ENCODE measurements around the gene HIPK2. TPM values are rescaled to one million over a fixed set of nuclear protein-coding genes. Genes with fewer than 3 reads are reported as not detected.
A peak's percentile ranks its signal among the peaks of the same experiment; 100 is the strongest.

The HIPK2 gene
- total RNA-seq, 2 donors from 2014 or later: 95.1 to 125 TPM

DNA sequence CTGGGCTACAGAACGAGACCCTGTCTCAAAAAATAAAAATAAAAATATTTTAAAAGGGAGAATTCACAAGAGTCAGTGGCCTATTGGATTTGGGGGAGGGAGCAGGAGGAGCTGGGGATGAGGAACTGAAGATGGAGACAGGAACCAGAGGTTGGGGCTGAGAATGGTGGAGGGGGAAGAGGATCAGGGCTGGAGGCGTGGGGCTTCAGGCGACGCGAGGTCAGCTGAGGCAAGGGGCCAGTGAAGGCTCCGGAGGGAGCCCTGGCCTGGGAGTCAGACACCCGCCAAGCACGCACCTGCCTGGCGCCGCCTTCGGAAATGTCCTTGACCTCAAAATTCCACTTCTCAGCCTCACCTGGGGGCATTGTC, 255.0 kb downstream of the HIPK2 start:
- peaks cover 9% of the 10 kb centered on the region for H3K9me3 Mint-ChIP-seq
- WGBS, 2 experiments (ENCODE audit: insufficient coverage in 1 of 2, insufficient read length in 1 of 2): 56 to 60% methylated on average over 1 to 11 of the region's 11 CpGs
- H3K4me3 ChIP-seq (ENCODE audit: low read length): peak overlapping the region; percentile 66

GRCh38 chr7:139521439-139521838, 256.4 kb downstream of the HIPK2 start:
- H3K4me3 Mint-ChIP-seq: no peak overlapping the region
- Histone ChIP-seq H3K4me1 (ENCODE audit: control insufficient read depth, insufficient read depth, low read length) (peaks cover 2% of the 10 kb centered on the region), H3K36me3 (ENCODE audit: control insufficient read depth, insufficient read depth, low read length) (no peaks in the 10 kb centered on the region), H3K4me3 (ENCODE audit: low read length) (no peak overlapping the region), H3K27me3 (ENCODE audit: control insufficient read depth, insufficient read depth, low read length, poor library complexity, severe bottlenecking) (peaks cover 50% of the 10 kb centered on the region), H3K9me3 (ENCODE audit: control insufficient read depth, low read length) (no peaks in the 10 kb centered on the region), H3K27ac (ENCODE audit: low read depth, low read length) (no peak overlapping the region), H3K9ac (ENCODE audit: extremely low read depth, low read length, poor library complexity, severe bottlenecking) (no peak overlapping the region)
- H3K27me3 Mint-ChIP-seq (ENCODE audit: insufficient read depth): peaks cover 50% of the 10 kb centered on the region
- DNase-seq: no peak
- H3K36me3 Mint-ChIP-seq (ENCODE audit: low read depth): no peaks in the 10 kb centered on the region
- H3K9me3 Mint-ChIP-seq: peaks cover 9% of the 10 kb centered on the region
- TF ChIP-seq, protein P1, sequence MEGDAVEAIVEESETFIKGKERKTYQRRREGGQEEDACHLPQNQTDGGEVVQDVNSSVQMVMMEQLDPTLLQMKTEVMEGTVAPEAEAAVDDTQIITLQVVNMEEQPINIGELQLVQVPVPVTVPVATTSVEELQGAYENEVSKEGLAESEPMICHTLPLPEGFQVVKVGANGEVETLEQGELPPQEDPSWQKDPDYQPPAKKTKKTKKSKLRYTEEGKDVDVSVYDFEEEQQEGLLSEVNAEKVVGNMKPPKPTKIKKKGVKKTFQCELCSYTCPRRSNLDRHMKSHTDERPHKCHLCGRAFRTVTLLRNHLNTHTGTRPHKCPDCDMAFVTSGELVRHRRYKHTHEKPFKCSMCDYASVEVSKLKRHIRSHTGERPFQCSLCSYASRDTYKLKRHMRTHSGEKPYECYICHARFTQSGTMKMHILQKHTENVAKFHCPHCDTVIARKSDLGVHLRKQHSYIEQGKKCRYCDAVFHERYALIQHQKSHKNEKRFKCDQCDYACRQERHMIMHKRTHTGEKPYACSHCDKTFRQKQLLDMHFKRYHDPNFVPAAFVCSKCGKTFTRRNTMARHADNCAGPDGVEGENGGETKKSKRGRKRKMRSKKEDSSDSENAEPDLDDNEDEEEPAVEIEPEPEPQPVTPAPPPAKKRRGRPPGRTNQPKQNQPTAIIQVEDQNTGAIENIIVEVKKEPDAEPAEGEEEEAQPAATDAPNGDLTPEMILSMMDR (conservative IDR thresholded peaks at IDR 0.05): no peak
- H3K4me1 Mint-ChIP-seq: no peaks in the 10 kb centered on the region
- WGBS, 2 experiments (ENCODE audit: insufficient coverage in 1 of 2, insufficient read length in 1 of 2): 71% methylated on average over 1 of the region's 1 CpG; no CpG with 5 or more reads in 1 of the 2 experiments
- no peak overlapping the region for H3K27ac Mint-ChIP-seq

More for the DNA sequence above, 255.0 kb downstream of the HIPK2 start:
- peaks cover 61% of the 10 kb centered on the region for H3K27me3 ChIP-seq (ENCODE audit: control insufficient read depth, insufficient read depth, low read length, poor library complexity, severe bottlenecking)
- TF ChIP-seq, protein P1 (conservative IDR thresholded peaks at IDR 0.05): no peak
- DNase-seq: no peak
- Mint-ChIP-seq H3K4me3 (peak overlapping the region; percentile 52), H3K36me3 (ENCODE audit: low read depth) (no peaks in the 10 kb centered on the region), H3K27ac (no peak overlapping the region), H3K4me1 (no peaks in the 10 kb centered on the region), H3K27me3 (ENCODE audit: insufficient read depth) (peaks cover 61% of the 10 kb centered on the region)
- H3K9me3 ChIP-seq (ENCODE audit: control insufficient read depth, low read length): no peaks in the 10 kb centered on the region
- peaks cover 2% of the 10 kb centered on the region for H3K4me1 ChIP-seq (ENCODE audit: control insufficient read depth, insufficient read depth, low read length)
- H3K36me3 ChIP-seq (ENCODE audit: control insufficient read depth, insufficient read depth, low read length): no peaks in the 10 kb centered on the region
- no peak overlapping the region for H3K9ac ChIP-seq (ENCODE audit: extremely low read depth, low read length, poor library complexity, severe bottlenecking)
- no peak overlapping the region for H3K27ac ChIP-seq (ENCODE audit: low read depth, low read length)

DNA sequence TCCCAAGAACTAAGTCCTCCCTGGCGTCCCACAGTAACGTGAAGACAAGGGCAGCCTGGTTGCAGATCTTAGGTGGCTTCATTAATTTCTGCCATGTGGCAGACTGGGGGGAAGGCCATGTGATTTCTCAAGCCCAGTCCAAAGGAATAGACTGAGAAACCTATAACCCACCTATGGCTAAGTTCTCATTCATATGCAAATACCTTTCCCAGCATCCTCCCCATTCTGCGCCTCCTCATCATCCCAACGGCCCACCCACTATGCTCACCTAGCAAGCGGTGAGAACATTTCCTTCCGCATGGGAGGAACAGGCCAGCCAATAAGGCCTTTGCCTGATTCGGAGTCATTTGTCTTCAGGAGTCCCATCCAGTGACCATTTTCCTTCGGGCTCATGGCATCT, 262.5 kb downstream of the HIPK2 start:
- peaks cover 3% of the 10 kb centered on the region for H3K27me3 Mint-ChIP-seq (ENCODE audit: insufficient read depth)
- Histone ChIP-seq H3K27ac (ENCODE audit: low read depth, low read length) (no peak overlapping the region), H3K9me3 (ENCODE audit: control insufficient read depth, low read length) (no peaks in the 10 kb centered on the region), H3K4me1 (ENCODE audit: control insufficient read depth, insufficient read depth, low read length) (no peaks in the 10 kb centered on the region), H3K4me3 (ENCODE audit: low read length) (no peak overlapping the region), H3K9ac (ENCODE audit: extremely low read depth, low read length, poor library complexity, severe bottlenecking) (no peak overlapping the region), H3K36me3 (ENCODE audit: control insufficient read depth, insufficient read depth, low read length) (no peaks in the 10 kb centered on the region), H3K27me3 (ENCODE audit: control insufficient read depth, insufficient read depth, low read length, poor library complexity, severe bottlenecking) (no peaks in the 10 kb centered on the region)
- no peaks in the 10 kb centered on the region for H3K4me1 Mint-ChIP-seq
- peak; percentile 69 for DNase-seq
- H3K36me3 Mint-ChIP-seq (ENCODE audit: low read depth): no peaks in the 10 kb centered on the region
- no peak overlapping the region for H3K27ac Mint-ChIP-seq
- TF ChIP-seq, protein P1 (conservative IDR thresholded peaks at IDR 0.05): no peak
- WGBS, 2 experiments (ENCODE audit: insufficient coverage in 1 of 2, insufficient read length in 1 of 2): 82 to 84% methylated on average over 6 to 8 of the region's 8 CpGs
- H3K4me3 Mint-ChIP-seq: no peak overlapping the region
- H3K9me3 Mint-ChIP-seq: peaks cover under 1% of the 10 kb centered on the region

Other genes starting within 250 kb of the HIPK2 start
- 10 to 100 TPM in 1 of 2 donors, 1 to 10 TPM in 1; 7.6 to 13.5 TPM for gene TBXAS1, start 51.3 kb upstream of the HIPK2 start, total RNA-seq